DND-41 (cell line): ENCODE measurements around the gene AASDH.

Source experiments
- ATAC-seq: fragments of 200-7000 bp; cut with Tn5 transposase; 3 replicates; pipeline ENCODE4 v1.9.1; 2021; ENCODE audit warnings: low read depth; ENCODE audit not compliant: insufficient read depth
- DNase-seq: peaks from one replicate; pipeline ENCODE4 v3.0.0-alpha.2; 2020
- H2AFZ ChIP-seq: 2 replicates; pipeline ENCODE4 v1.6.0; 2012; ENCODE audit warnings: low read depth, low read length
- H3K27ac ChIP-seq: 2 replicates; pipeline ENCODE4 v1.5.1; 2012; ENCODE audit warnings: low read length, inconsistent platforms
- H3K27me3 ChIP-seq: fragments of 200-600 bp; sonication (generic); 2 replicates; pipeline ENCODE4 v1.6.0; 2012; ENCODE audit warnings: low read length, mild to moderate bottlenecking, inconsistent platforms; ENCODE audit not compliant: insufficient read depth, poor library complexity
- H3K36me3 ChIP-seq: 2 replicates; pipeline ENCODE4 v1.5.1; 2012; ENCODE audit warnings: low read length, inconsistent platforms; ENCODE audit not compliant: insufficient read depth
- H3K4me1 ChIP-seq: 2 replicates; pipeline ENCODE4 v1.5.1; 2012; ENCODE audit warnings: mild to moderate bottlenecking, low read length; ENCODE audit not compliant: insufficient read depth
- H3K4me2 ChIP-seq: 2 replicates; pipeline ENCODE4 v1.6.0; 2012; ENCODE audit warnings: mild to moderate bottlenecking, moderate library complexity, low read length, inconsistent platforms; ENCODE audit not compliant: insufficient read depth
- H3K4me3 ChIP-seq, 2 experiments: fragments of 200-600 bp in 1 of 2; shearing (Covaris generic) in 1 of 2; 2 replicates each; pipeline ENCODE4 v1.5.1; 2012 to 2016; ENCODE audit warnings: inconsistent platforms in 2 of 2, low read length in 2 of 2, mild to moderate bottlenecking in 2 of 2, low read depth in 1 of 2, moderate library complexity in 1 of 2
- H3K79me2 ChIP-seq: 2 replicates; pipeline ENCODE4 v1.6.0; 2012; ENCODE audit warnings: low read length, inconsistent platforms; ENCODE audit not compliant: insufficient read depth
- H3K9ac ChIP-seq: 2 replicates; pipeline ENCODE4 v1.6.0; 2012; ENCODE audit warnings: low read depth, mild to moderate bottlenecking, inconsistent platforms, low read length, moderate library complexity
- H3K9me3 ChIP-seq: 2 replicates; pipeline ENCODE4 v1.5.1; 2012; ENCODE audit warnings: low read length, moderate library complexity, mild to moderate bottlenecking, inconsistent platforms; ENCODE audit not compliant: insufficient read depth, severe bottlenecking
- H4K20me1 ChIP-seq: 2 replicates; pipeline ENCODE4 v1.6.0; 2012; ENCODE audit warnings: low read length; ENCODE audit not compliant: insufficient read depth
- CTCF ChIP-seq: IDR thresholded peaks from 2 replicates; pipeline ENCODE4 v1.5.1; 2012; ENCODE audit warnings: borderline replicate concordance, low read length, moderate library complexity, mild to moderate bottlenecking; ENCODE audit not compliant: poor library complexity, severe bottlenecking; ENCODE audit errors: extremely low read depth
- EZH2 ChIP-seq: IDR thresholded peaks from 3 replicates; pipeline ENCODE4 v1.6.1; 2012; ENCODE audit warnings: borderline replicate concordance, low read depth, mild to moderate bottlenecking, moderate library complexity, low read length, inconsistent platforms; ENCODE audit not compliant: severe bottlenecking

The AASDH gene

GRCh38 chr4:56298236-56298635 lies 89.1 kb downstream of the AASDH start:
- H2AFZ ChIP-seq, result no peak overlapping the region
- no peaks in the 10 kb centered on the region for H3K36me3 ChIP-seq
- DNase-seq, result no peak
- H3K4me3 ChIP-seq, result no peak overlapping the region
- no peaks in the 10 kb centered on the region for H4K20me1 ChIP-seq
- no peaks in the 10 kb centered on the region for H3K79me2 ChIP-seq
- H3K27me3 ChIP-seq, result no peaks in the 10 kb centered on the region
- no peak overlapping the region for H3K9ac ChIP-seq
- TF ChIP-seq EZH2 (no peak), CTCF (no peak)
- peaks cover 5% of the 10 kb centered on the region for H3K4me1 ChIP-seq
- H3K9me3 ChIP-seq, result no peaks in the 10 kb centered on the region
- H3K27ac ChIP-seq, result no peak overlapping the region
- H3K4me2 ChIP-seq, result no peak overlapping the region
- no peak for ATAC-seq

GRCh38 chr4:56297776-56298175 lies 89.5 kb downstream of the AASDH start:
- H2AFZ ChIP-seq, result no peak overlapping the region
- no peak overlapping the region for H3K4me2 ChIP-seq
- no peaks in the 10 kb centered on the region for H3K27me3 ChIP-seq
- H3K9me3 ChIP-seq, result no peaks in the 10 kb centered on the region
- no peaks in the 10 kb centered on the region for H3K36me3 ChIP-seq
- TF ChIP-seq EZH2 (no peak), CTCF (no peak)
- peaks cover 5% of the 10 kb centered on the region for H3K4me1 ChIP-seq
- H3K27ac ChIP-seq, result no peak overlapping the region
- no peak overlapping the region for H3K4me3 ChIP-seq
- ATAC-seq (no peak), DNase-seq (no peak)
- H3K9ac ChIP-seq, result no peak overlapping the region
- H4K20me1 ChIP-seq, result no peaks in the 10 kb centered on the region
- no peaks in the 10 kb centered on the region for H3K79me2 ChIP-seq

GRCh38 chr4:56296526-56296925 lies 90.8 kb downstream of the AASDH start:
- Histone ChIP-seq H3K27me3 (no peaks in the 10 kb centered on the region), H3K4me1 (peaks cover 5% of the 10 kb centered on the region), H3K9me3 (no peaks in the 10 kb centered on the region), H3K27ac (no peak overlapping the region), H2AFZ (no peak overlapping the region), H3K79me2 (no peaks in the 10 kb centered on the region), H3K4me3 (no peak overlapping the region), H3K4me2 (no peak overlapping the region), H4K20me1 (no peaks in the 10 kb centered on the region), H3K9ac (no peak overlapping the region), H3K36me3 (no peaks in the 10 kb centered on the region)
- no peak for DNase-seq
- no peak for TF ChIP-seq CTCF
- TF ChIP-seq EZH2, result no peak
- ATAC-seq, result no peak

- H2AFZ ChIP-seq, result no peak overlapping the region
- H3K27me3 ChIP-seq, result no peaks in the 10 kb centered on the region
- H3K4me1 ChIP-seq, result peaks cover 15% of the 10 kb centered on the region
- H3K9me3 ChIP-seq, result no peaks in the 10 kb centered on the region
- no peaks in the 10 kb centered on the region for H4K20me1 ChIP-seq
- no peaks in the 10 kb centered on the region for H3K79me2 ChIP-seq
- H3K4me2 ChIP-seq, result no peak overlapping the region
- no peak overlapping the region for H3K9ac ChIP-seq
- H3K27ac ChIP-seq, result no peak overlapping the region
- H3K36me3 ChIP-seq, result no peaks in the 10 kb centered on the region
- no peak for DNase-seq
- H3K4me3 ChIP-seq, result no peak overlapping the region
- ATAC-seq, result no peak
- no peak for TF ChIP-seq EZH2
- TF ChIP-seq CTCF, result no peak
These were observed 94.2 kb downstream of the AASDH start for GRCh38 chr4:56293121-56293520.
